Keratinocyte (primary cell): ENCODE results near the gene CRYBB2. TPM values are rescaled to one million over a fixed set of nuclear protein-coding genes. Genes with fewer than 3 reads are reported as not detected.

Experiments
- DNase-seq: peaks from one replicate; pipeline ENCODE4 v3.0.0-alpha.2; 2011; ENCODE audit warnings: low read depth, missing footprints, low spot score
- FAIRE-seq: peaks from 2 replicates; lab custom pipeline; 2011; peaks lifted over from hg19 to GRCh38; lab: Jason Lieb, UNC
- H2AFZ ChIP-seq: 2 replicates; pipeline ENCODE4 v1.6.0; 2012; ENCODE audit warnings: low read length, control low read depth, inconsistent platforms; ENCODE audit not compliant: control insufficient read depth
- H3K27ac ChIP-seq: 2 replicates; pipeline ENCODE4 v1.5.1; 2011; ENCODE audit warnings: low read length; ENCODE audit not compliant: control insufficient read depth, insufficient read depth
- H3K27me3 ChIP-seq: 3 replicates; pipeline ENCODE4 v1.6.0; 2011; ENCODE audit warnings: low read length; ENCODE audit not compliant: control insufficient read depth, insufficient read depth; ENCODE audit errors: extremely low read depth
- H3K36me3 ChIP-seq, 2 experiments: 2 replicates in 1 of 2; 3 replicates in 1 of 2; pipeline ENCODE4 v1.5.1; 2011; ENCODE audit warnings: low read length in 2 of 2, mild to moderate bottlenecking in 1 of 2; ENCODE audit not compliant: control insufficient read depth in 2 of 2, insufficient read depth in 2 of 2; ENCODE audit errors: extremely low read depth in 1 of 2
- H3K4me1 ChIP-seq: 3 replicates; pipeline ENCODE4 v1.5.1; 2011; ENCODE audit warnings: low read length; ENCODE audit not compliant: control insufficient read depth, insufficient read depth; ENCODE audit errors: extremely low read depth
- H3K4me2 ChIP-seq: 3 replicates; pipeline ENCODE4 v1.6.0; 2011; ENCODE audit warnings: low read depth, low read length; ENCODE audit not compliant: control insufficient read depth, insufficient read depth; ENCODE audit errors: extremely low read depth
- H3K4me3 ChIP-seq, 3 experiments: fragments of 200-600 bp in 1 of 3; sonication (generic) in 1 of 3; 2 replicates in 2 of 3; 3 replicates in 1 of 3; pipeline ENCODE4 v1.5.1; 2011 to 2016; ENCODE audit warnings: low read length in 3 of 3, mild to moderate bottlenecking in 3 of 3, control low read depth in 2 of 3, inconsistent platforms in 1 of 3, low read depth in 1 of 3, mixed read lengths in 1 of 3, mixed run types in 1 of 3, moderate library complexity in 1 of 3; ENCODE audit not compliant: control insufficient read depth in 2 of 3, insufficient read depth in 2 of 3; ENCODE audit errors: extremely low read depth in 1 of 3
- H3K79me2 ChIP-seq: 2 replicates; pipeline ENCODE4 v1.6.0; 2012; ENCODE audit warnings: low read length; ENCODE audit not compliant: control insufficient read depth, insufficient read depth
- H3K9ac ChIP-seq: 3 replicates; pipeline ENCODE4 v1.6.0; 2011; ENCODE audit warnings: low read length; ENCODE audit not compliant: control insufficient read depth, insufficient read depth; ENCODE audit errors: extremely low read depth
- H3K9me1 ChIP-seq: 3 replicates; pipeline ENCODE4 v1.6.0; 2011; ENCODE audit warnings: low read length; ENCODE audit not compliant: control insufficient read depth, insufficient read depth; ENCODE audit errors: extremely low read depth
- H3K9me3 ChIP-seq: 2 replicates; pipeline ENCODE4 v1.5.1; 2012; ENCODE audit warnings: low read depth, low read length; ENCODE audit not compliant: control insufficient read depth
- H4K20me1 ChIP-seq: 3 replicates; pipeline ENCODE4 v1.6.0; 2011; ENCODE audit warnings: low read length; ENCODE audit not compliant: control insufficient read depth, insufficient read depth; ENCODE audit errors: extremely low read depth
- CTCF ChIP-seq, 3 experiments: IDR thresholded peaks in 1 of 3; conservative IDR thresholded peaks in 1 of 3; optimal IDR thresholded peaks in 1 of 3; 2 replicates in 2 of 3; 3 replicates in 1 of 3; pipeline versions ENCODE3 to v1.5.1; 2011; ENCODE audit warnings: low read length in 3 of 3, mild to moderate bottlenecking in 3 of 3, moderate library complexity in 2 of 3, control low read depth in 1 of 3, inconsistent platforms in 1 of 3; ENCODE audit not compliant: insufficient read depth in 2 of 3; ENCODE audit errors: extremely low read depth in 1 of 3
- EZH2 ChIP-seq: IDR thresholded peaks from one replicate; pipeline ENCODE4 v1.6.1; 2012; ENCODE audit warnings: inconsistent platforms, mild to moderate bottlenecking, low read length, moderate library complexity
- dilution Hi-C: fragments of 300-500 bp; cut with MboI; formaldehyde crosslinking; loops from one replicate; pipeline ENCODE4 v1.7.0; 2020; ENCODE audit warnings: low sequenced_read_pairs; ENCODE audit not compliant: extremely low pct_ligation_motif_present
- polyA plus RNA-seq, 5 experiments: library from polyadenylated mRNA; depleted of rRNA in 3 of 5; stranded (reverse) in 3 of 5; stranded (forward) in 1 of 5; unstranded in 1 of 5; fragments of >200 nt; gene quantifications; 1 replicate in 1 of 5; 2 replicates in 3 of 5; 3 replicates in 1 of 5; pipeline versions ENCODE4 v1.2.1 to v1.2.3, GENCODE V29; 2011 to 2012; ENCODE audit warnings: missing spikeins in 2 of 5, low read depth in 1 of 5, low replicate concordance in 1 of 5

CRYBB2 gene
- polyA plus RNA-seq, 1 donor (not counting 4 experiments of a cell fraction or from before 2014, with no cell fraction given): 0.55 TPM

- Histone ChIP-seq H3K4me3 (no peak overlapping the region), H3K9me3 (no peaks in the 10 kb centered on the region), H3K4me1 (no peaks in the 10 kb centered on the region), H3K9ac (no peak overlapping the region), H3K79me2 (no peaks in the 10 kb centered on the region), H3K27ac (no peak overlapping the region), H3K27me3 (peaks cover 11% of the 10 kb centered on the region), H4K20me1 (no peaks in the 10 kb centered on the region), H3K9me1 (no peaks in the 10 kb centered on the region), H3K36me3 (no peaks in the 10 kb centered on the region), H2AFZ (no peak overlapping the region), H3K4me2 (no peak overlapping the region)
- dilution Hi-C loops: no loop called here
- FAIRE-seq: no peak
- no peak for DNase-seq
- TF ChIP-seq EZH2: no peak
- TF ChIP-seq CTCF (optimal IDR thresholded peaks at IDR 0.05 in 1 of 3, IDR thresholded peaks at IDR 0.05 in 1 of 3, conservative IDR thresholded peaks at IDR 0.05 in 1 of 3; ENCODE audit: extremely low read depth in 1 of 3, insufficient read depth in 2 of 3, low read length in 3 of 3): no peak
Measured at GRCh38 chr22:25216230-25216629, 3.2 kb upstream of the CRYBB2 start.

GRCh38 chr22:25219948-25220442 is 556 bp downstream of the CRYBB2 start:
- H3K9me3 ChIP-seq: no peaks in the 10 kb centered on the region
- TF ChIP-seq EZH2 (no peak), CTCF (optimal IDR thresholded peaks at IDR 0.05 in 1 of 3, IDR thresholded peaks at IDR 0.05 in 1 of 3, conservative IDR thresholded peaks at IDR 0.05 in 1 of 3; ENCODE audit: extremely low read depth in 1 of 3, insufficient read depth in 2 of 3, low read length in 3 of 3) (no peak)
- no peaks in the 10 kb centered on the region for H4K20me1 ChIP-seq
- DNase-seq (no peak), FAIRE-seq (peak; percentile 23)
- H3K4me2 ChIP-seq: no peak overlapping the region
- dilution Hi-C loops: no loop called here
- no peak overlapping the region for H3K9ac ChIP-seq
- H3K79me2 ChIP-seq: no peaks in the 10 kb centered on the region
- no peaks in the 10 kb centered on the region for H3K9me1 ChIP-seq
- no peaks in the 10 kb centered on the region for H3K4me1 ChIP-seq
- peaks cover 29% of the 10 kb centered on the region for H3K27me3 ChIP-seq
- no peak overlapping the region for H2AFZ ChIP-seq
- no peaks in the 10 kb centered on the region for H3K36me3 ChIP-seq
- no peak overlapping the region for H3K27ac ChIP-seq
- H3K4me3 ChIP-seq: no peak overlapping the region
